Mucosa of stomach (tissue), 1 donor: Measurements from ENCODE around the gene EHMT1.
"Not testable (repeated sequence)": the region's sequence is repeated elsewhere in the genome, so short reads cannot be mapped to it uniquely, and the experiment has no call there.

Experiments used
- H3K27me3 ChIP-seq: one replicate; pipeline ENCODE4 v1.7.0; 2013; ENCODE audit warnings: mild to moderate bottlenecking, low read length; ENCODE audit not compliant: control insufficient read depth, insufficient read depth
- H3K36me3 ChIP-seq: one replicate; pipeline ENCODE4 v1.7.0; 2013; ENCODE audit warnings: low read length; ENCODE audit not compliant: control insufficient read depth, insufficient read depth
- H3K4me1 ChIP-seq: one replicate; pipeline ENCODE4 v1.7.0; 2013; ENCODE audit warnings: mild to moderate bottlenecking, low read length; ENCODE audit not compliant: control insufficient read depth, insufficient read depth
- H3K4me3 ChIP-seq: one replicate; pipeline ENCODE4 v1.7.0; 2013; ENCODE audit warnings: low read length
- H3K9ac ChIP-seq: one replicate; pipeline ENCODE4 v1.7.0; 2013; ENCODE audit warnings: mild to moderate bottlenecking, low read length, moderate library complexity
- H3K9me3 ChIP-seq: one replicate; pipeline ENCODE4 v1.7.0; 2013; ENCODE audit warnings: mild to moderate bottlenecking, low read length, moderate library complexity; ENCODE audit not compliant: control insufficient read depth
- donor health status: Pancreatic carcinoma.

EHMT1 gene

DNA sequence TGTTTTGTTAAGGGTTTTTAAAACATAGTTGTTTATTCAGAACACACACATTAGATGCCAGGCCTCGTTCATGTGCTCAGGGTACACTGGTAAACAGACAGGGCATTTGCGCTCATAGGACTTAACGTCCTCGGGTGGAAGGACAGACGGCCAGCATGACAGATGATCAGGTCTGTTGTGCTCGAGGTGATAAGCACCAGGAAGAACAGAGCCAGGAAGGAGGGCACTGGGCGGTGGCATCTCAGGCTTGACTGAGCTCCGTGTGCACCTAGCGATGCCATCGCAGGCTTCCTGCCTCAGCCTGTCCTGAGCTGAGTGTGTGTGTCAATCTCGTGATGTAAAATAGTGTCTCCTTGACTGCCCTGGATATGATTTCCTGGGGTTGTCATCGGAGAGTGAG, 96.5 kb downstream of the EHMT1 start:
- Histone ChIP-seq H3K9ac (no peak overlapping the region), H3K27me3 (no peaks in the 10 kb centered on the region), H3K36me3 (peaks cover 9% of the 10 kb centered on the region), H3K4me3 (no peak overlapping the region), H3K9me3 (no peaks in the 10 kb centered on the region), H3K4me1 (no peaks in the 10 kb centered on the region)

GRCh38 chr9:137715866-137716693, 97.3 kb downstream of the EHMT1 start:
- H3K9ac ChIP-seq, H3K4me3 ChIP-seq, H3K4me1 ChIP-seq, H3K36me3 ChIP-seq, H3K27me3 ChIP-seq, H3K9me3 ChIP-seq: not testable (repeated sequence)

- H3K9ac ChIP-seq: no peak overlapping the region
- H3K4me3 ChIP-seq: no peak overlapping the region
- no peaks in the 10 kb centered on the region for H3K9me3 ChIP-seq
- no peaks in the 10 kb centered on the region for H3K4me1 ChIP-seq
- no peaks in the 10 kb centered on the region for H3K27me3 ChIP-seq
- H3K36me3 ChIP-seq: peaks cover 9% of the 10 kb centered on the region
Measured at GRCh38 chr9:137716694-137717287, 98.0 kb downstream of the EHMT1 start.

DNA sequence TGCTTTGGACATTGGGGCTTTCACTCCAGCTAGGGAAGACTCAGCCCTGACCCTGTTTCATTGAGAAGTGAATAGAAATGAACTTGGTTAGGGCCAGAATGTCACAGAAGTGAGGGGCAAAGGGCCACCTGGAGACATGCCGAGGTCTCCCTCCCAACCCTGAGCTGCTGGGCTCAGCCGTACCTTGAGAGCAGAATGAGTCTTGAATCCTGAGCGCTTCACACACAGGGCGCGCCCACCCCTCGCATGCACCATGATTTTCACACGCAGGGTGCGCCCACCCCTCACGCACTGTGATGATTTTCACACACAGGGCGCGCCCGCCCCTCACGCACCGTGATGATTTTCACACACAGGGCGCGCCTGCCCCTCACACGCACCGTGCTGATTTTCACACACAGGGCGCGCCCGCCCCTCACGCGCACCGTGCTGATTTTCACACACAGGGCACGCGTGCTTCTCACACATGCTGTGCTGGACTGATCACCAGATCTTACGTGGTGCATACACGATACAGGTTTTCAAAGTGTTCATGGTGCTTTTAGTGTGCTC, 99.0 kb downstream of the EHMT1 start:
- H3K9ac ChIP-seq: no peak overlapping the region
- no peaks in the 10 kb centered on the region for H3K4me1 ChIP-seq
- H3K27me3 ChIP-seq: no peaks in the 10 kb centered on the region
- H3K9me3 ChIP-seq: no peaks in the 10 kb centered on the region
- H3K36me3 ChIP-seq: peaks cover 9% of the 10 kb centered on the region
- H3K4me3 ChIP-seq: no peak overlapping the region

- H3K27me3 ChIP-seq: no peaks in the 10 kb centered on the region
- H3K9me3 ChIP-seq: no peaks in the 10 kb centered on the region
- H3K36me3 ChIP-seq: peaks cover 9% of the 10 kb centered on the region
- no peak overlapping the region for H3K4me3 ChIP-seq
- H3K4me1 ChIP-seq: no peaks in the 10 kb centered on the region
- no peak overlapping the region for H3K9ac ChIP-seq
Measured at GRCh38 chr9:137719194-137719593, 100.4 kb downstream of the EHMT1 start.

GRCh38 chr9:137720571-137721110, 101.8 kb downstream of the EHMT1 start:
- no peak overlapping the region for H3K4me3 ChIP-seq
- no peaks in the 10 kb centered on the region for H3K27me3 ChIP-seq
- H3K9ac ChIP-seq: no peak overlapping the region
- peaks cover 9% of the 10 kb centered on the region for H3K36me3 ChIP-seq
- H3K4me1 ChIP-seq: no peaks in the 10 kb centered on the region
- H3K9me3 ChIP-seq: no peaks in the 10 kb centered on the region

GRCh38 chr9:137721479-137721878, 102.7 kb downstream of the EHMT1 start:
- Histone ChIP-seq H3K36me3 (peaks cover 9% of the 10 kb centered on the region), H3K4me3 (no peak overlapping the region), H3K4me1 (no peaks in the 10 kb centered on the region), H3K9me3 (no peaks in the 10 kb centered on the region), H3K9ac (no peak overlapping the region), H3K27me3 (no peaks in the 10 kb centered on the region)

DNA sequence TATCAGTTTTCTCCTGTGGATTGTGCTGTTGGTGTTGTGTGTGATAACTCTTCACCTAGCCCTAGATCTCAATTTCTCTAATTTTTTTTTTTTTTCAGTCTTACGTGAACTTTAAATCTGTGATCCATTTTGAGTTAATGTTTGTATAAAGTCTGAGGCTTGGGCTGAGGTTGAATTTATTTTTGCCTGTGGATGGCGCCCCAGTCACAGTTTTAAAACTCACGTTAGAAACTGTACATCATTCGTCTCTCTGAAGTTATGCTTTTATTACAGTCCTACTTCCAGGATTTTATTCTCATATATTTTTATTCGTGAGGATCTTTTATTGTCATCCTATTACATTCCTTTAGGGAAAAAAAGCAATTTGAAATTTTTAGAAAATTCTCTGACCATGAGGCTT, 103.1 kb downstream of the EHMT1 start:
- Histone ChIP-seq H3K9me3 (no peaks in the 10 kb centered on the region), H3K27me3 (no peaks in the 10 kb centered on the region), H3K36me3 (peaks cover 9% of the 10 kb centered on the region), H3K4me3 (no peak overlapping the region), H3K9ac (no peak overlapping the region), H3K4me1 (no peaks in the 10 kb centered on the region)

GRCh38 chr9:137722481-137722880, 103.7 kb downstream of the EHMT1 start:
- Histone ChIP-seq H3K27me3 (no peaks in the 10 kb centered on the region), H3K9ac (no peak overlapping the region), H3K36me3 (peaks cover 3% of the 10 kb centered on the region), H3K4me3 (no peak overlapping the region), H3K9me3 (no peaks in the 10 kb centered on the region), H3K4me1 (no peaks in the 10 kb centered on the region)

DNA sequence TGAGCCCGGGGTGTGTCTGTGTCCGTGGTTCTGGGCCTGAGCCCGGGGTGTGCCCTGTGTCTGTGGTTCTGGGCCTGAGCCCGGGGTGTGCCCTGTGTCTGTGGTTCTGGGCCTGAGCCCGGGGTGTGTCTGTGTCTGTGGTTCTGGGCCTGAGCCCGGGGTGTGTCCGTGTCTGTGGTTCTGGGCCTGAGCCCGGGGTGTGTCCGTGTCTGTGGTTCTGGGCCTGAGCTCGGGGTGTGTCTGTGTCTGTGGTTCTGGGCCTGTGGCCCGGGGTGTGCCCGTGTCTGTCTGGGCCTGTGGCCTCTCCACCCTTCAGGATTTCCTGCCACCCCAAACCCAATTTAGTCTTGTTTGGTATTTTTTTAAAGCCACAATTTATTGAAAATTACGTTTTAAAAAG, 104.6 kb downstream of the EHMT1 start:
- not testable (repeated sequence) for H3K4me3 ChIP-seq, H3K36me3 ChIP-seq, H3K27me3 ChIP-seq, H3K4me1 ChIP-seq, H3K9me3 ChIP-seq, H3K9ac ChIP-seq

GRCh38 chr9:137723783-137724445, 105.1 kb downstream of the EHMT1 start:
- Histone ChIP-seq H3K9ac (no peak overlapping the region), H3K9me3 (no peaks in the 10 kb centered on the region), H3K36me3 (no peaks in the 10 kb centered on the region), H3K27me3 (no peaks in the 10 kb centered on the region), H3K4me3 (no peak overlapping the region), H3K4me1 (no peaks in the 10 kb centered on the region)

- Histone ChIP-seq H3K4me1 (no peaks in the 10 kb centered on the region), H3K4me3 (no peak overlapping the region), H3K9me3 (no peaks in the 10 kb centered on the region), H3K36me3 (peaks cover 2% of the 10 kb centered on the region), H3K27me3 (no peaks in the 10 kb centered on the region), H3K9ac (no peak overlapping the region)
Measured at GRCh38 chr9:137724818-137725240, 106.0 kb downstream of the EHMT1 start.
